GM12878 (cell line): ENCODE results near the gene LMO7. TPM values are rescaled to one million over a fixed set of nuclear protein-coding genes. Genes with fewer than 3 reads are reported as not detected.
"Not testable (repeated sequence)": the region's sequence is repeated elsewhere in the genome, so short reads cannot be mapped to it uniquely, and the experiment has no call there.

ENCODE experiments used
- ATAC-seq: fragments of 200-7000 bp; cut with Tn5 transposase; 3 replicates; pipeline ENCODE4 v1.9.1; 2020; ENCODE audit warnings: mild to moderate bottlenecking, moderate library complexity
- BruUV-seq: library from RNA; stranded (reverse); fragments of 400-500 nt; replicated peaks from 2 replicates; lab custom pipeline; 2021; lab: Mats Ljungman, UMichigan
- CTCF ChIA-PET: fragments of 300-600 bp; sonication (Branson Sonifier 250); formaldehyde crosslinking; extraction: SDS; loops from one replicate; lab custom pipeline; 2021; ENCODE audit warnings: inconsistent platforms; lab: Yijun Ruan, JAX
- POLR2A ChIA-PET: fragments of 350-600 bp; formaldehyde crosslinking; extraction: SDS; loops from one replicate; lab custom pipeline; 2021; ENCODE audit warnings: inconsistent platforms; lab: Charles Lee
- RAD21 ChIA-PET: fragments of 300-600 bp; sonication (Branson Sonifier 250); formaldehyde crosslinking; loops from one replicate; lab custom pipeline; 2023; ENCODE audit warnings: antibody characterized with exemption; ENCODE audit not compliant: unreplicated experiment; lab: Charles Lee
- SMC1A ChIA-PET: fragments of 300-600 bp; sonication (Branson Sonifier 250); formaldehyde crosslinking; loops from one replicate; lab custom pipeline; 2023; ENCODE audit not compliant: unreplicated experiment, uncharacterized antibody; lab: Charles Lee
- DNase-seq: peaks from one replicate; pipeline ENCODE4 v3.0.0-alpha.2; 2011; ENCODE audit warnings: low read depth, low spot score
- FAIRE-seq: peaks from 3 replicates; lab custom pipeline; 2011; peaks lifted over from hg19 to GRCh38; lab: Jason Lieb, UNC
- H2AFZ ChIP-seq: 2 replicates; pipeline ENCODE4 v1.6.0; 2011; ENCODE audit warnings: low read depth, low read length, control low read depth; ENCODE audit not compliant: control insufficient read depth
- H3K27ac ChIP-seq: 2 replicates; pipeline ENCODE4 v1.5.1; 2011; ENCODE audit warnings: control low read depth; ENCODE audit not compliant: control insufficient read depth, insufficient read depth
- H3K27me3 ChIP-seq, 2 experiments: replicated peaks in 1 of 2; 2 replicates each; pipeline versions ENCODE4 v1.6.0 to v1.6.1; 2011; ENCODE audit warnings: low read length in 1 of 2; ENCODE audit not compliant: control insufficient read depth in 2 of 2, insufficient read depth in 2 of 2
- H3K36me3 ChIP-seq, 2 experiments: 2 replicates each; pipeline ENCODE4 v1.5.1; 2011; ENCODE audit warnings: low read length in 1 of 2; ENCODE audit not compliant: control insufficient read depth in 2 of 2, insufficient read depth in 2 of 2
- H3K4me1 ChIP-seq: 2 replicates; pipeline ENCODE4 v1.6.1; 2011; ENCODE audit warnings: mild to moderate bottlenecking, low read length, moderate library complexity, mixed read lengths; ENCODE audit not compliant: control insufficient read depth, insufficient read depth
- H3K4me2 ChIP-seq: 2 replicates; pipeline ENCODE4 v1.6.0; 2011; ENCODE audit warnings: control low read depth; ENCODE audit not compliant: control insufficient read depth, insufficient read depth
- H3K4me3 ChIP-seq: fragments of 200-600 bp; sonication (generic); 2 replicates; pipeline ENCODE4 v1.5.1; 2016
- H3K79me2 ChIP-seq: 2 replicates; pipeline ENCODE4 v1.6.0; 2011; ENCODE audit warnings: low read length; ENCODE audit not compliant: control insufficient read depth, insufficient read depth
- H3K9ac ChIP-seq: 2 replicates; pipeline ENCODE4 v1.8.0; 2011; ENCODE audit warnings: low read length, control low read depth, mixed read lengths; ENCODE audit not compliant: control insufficient read depth, insufficient read depth
- H3K9me3 ChIP-seq: replicated peaks from 3 replicates; pipeline ENCODE4 v1.5.1; 2011; ENCODE audit warnings: mild to moderate bottlenecking, low read length; ENCODE audit not compliant: control insufficient read depth, insufficient read depth
- H4K20me1 ChIP-seq: 2 replicates; pipeline ENCODE4 v1.6.0; 2011; ENCODE audit not compliant: control insufficient read depth, insufficient read depth
- CHD1 ChIP-seq: IDR thresholded peaks from 2 replicates; pipeline ENCODE4 v1.6.1; 2012; ENCODE audit warnings: low read depth, low read length, improper control_type of control experiment
- CREM ChIP-seq: IDR thresholded peaks from 2 replicates; pipeline ENCODE4 v1.6.1; 2014; ENCODE audit warnings: antibody characterized with exemption, low read depth
- EED ChIP-seq: sonication (generic); IDR thresholded peaks from 2 replicates; pipeline ENCODE4 v1.6.1; 2016; ENCODE audit warnings: antibody characterized with exemption, low read depth
- ELK1 ChIP-seq: IDR thresholded peaks from 2 replicates; pipeline ENCODE4 v1.6.1; 2012; ENCODE audit warnings: low read depth, low read length, improper control_type of control experiment
- FOXM1 ChIP-seq: IDR thresholded peaks from 2 replicates; pipeline ENCODE4 v1.6.1; 2012; ENCODE audit warnings: low read depth, mild to moderate bottlenecking, inconsistent platforms, low read length, moderate library complexity
- POLR2AphosphoS5 ChIP-seq: IDR thresholded peaks from 2 replicates; pipeline ENCODE4 v1.6.1; 2011; ENCODE audit warnings: mild to moderate bottlenecking, low read length, inconsistent platforms
- RBBP5 ChIP-seq: fragments of 200-600 bp; sonication (generic); conservative IDR thresholded peaks from 2 replicates; pipeline ENCODE4 v1.6.1; 2016
- RELB ChIP-seq: fragments of 450-650 bp; IDR thresholded peaks from 2 replicates; pipeline ENCODE4 v1.6.1; 2017; ENCODE audit warnings: low read depth, mild to moderate bottlenecking, moderate library complexity
- SREBF2 ChIP-seq: IDR thresholded peaks from 2 replicates; pipeline ENCODE4 v1.6.1; 2012; ENCODE audit warnings: mild to moderate bottlenecking, low read length
- ZBED1 ChIP-seq: IDR thresholded peaks from 2 replicates; pipeline ENCODE4 v1.6.1; 2016; ENCODE audit warnings: borderline replicate concordance
- WGBS: methylation state at CpG from one replicate; pipeline ENCODE4 v1.1.6; 2016; ENCODE audit warnings: low lambda C conversion rate; ENCODE audit not compliant: insufficient replicate concordance, insufficient coverage; ENCODE audit errors: missing lambda C conversion rate; 5-methylcytosine and 5-hydroxymethylcytosine counted together
- in situ Hi-C: fragments of 300-500 bp; cut with MboI; formaldehyde crosslinking; loops from 9 replicates; pipeline ENCODE4 v1.14.3; 2018; ENCODE audit warnings: mixed read lengths
- intact Hi-C: fragments of 100-400 bp; cut with micrococcal nuclease; formaldehyde crosslinking; loops from one replicate; pipeline ENCODE4 v1.14.2; 2022; ENCODE audit not compliant: unreplicated experiment
- polyA plus RNA-seq, 11 experiments: library from polyadenylated mRNA; depleted of rRNA in 4 of 11; unstranded in 6 of 11; stranded (reverse) in 5 of 11; fragments of >200 nt; fragmentation: Nextera tagmentation in 4 of 11; fragmentation: Illumina TruSeq in 1 of 11; extraction: Ambion mirVana in 4 of 11; extraction: Trizol in 1 of 11; gene quantifications; 1 replicate in 1 of 11; 2 replicates in 10 of 11; pipeline versions ENCODE4 v1.2.1 to v1.2.3, GENCODE V29; 2011 to 2016; ENCODE audit warnings: inconsistent platforms in 2 of 11, missing spikeins in 2 of 11, low read depth in 1 of 11
- total RNA-seq, 4 experiments: library from RNA; depleted of rRNA in 3 of 4; stranded (reverse); fragments of >200 nt in 3 of 4; fragmentation: Illumina TruSeq in 1 of 4; extraction: Trizol in 1 of 4; gene quantifications; 2 replicates each; pipeline versions ENCODE4 v1.2.1 to v1.2.3, GENCODE V29; 2013 to 2021

Gene LMO7
- total and polyA plus RNA-seq, 10 of the 15 experiments (the other 5 are each of a cell fraction or from before 2014, with no cell fraction given), result 8.5 to 67.8 (median 36.8) TPM

GRCh38 chr13:75739244-75739868, 103.2 kb downstream of the LMO7 start (continued):
- TF ChIP-seq RELB (0 out of 2 replicates have a peak, but pooled peaks have one; percentile 25), RBBP5 (no peak), CREM (0 out of 2 replicates have a peak, but pooled peaks have one; percentile 26), ELK1 (no peak), EED (peak; percentile 13; the same call in 1 of the 2 replicates), CHD1 (no peak), ZBED1 (no peak)

- CTCF ChIA-PET, result no interaction called here
Measured at GRCh38 chr13:75740031-75740430, 103.9 kb downstream of the LMO7 start.

GRCh38 chr13:75743072-75743471, 106.9 kb downstream of the LMO7 start:
- RAD21 ChIA-PET, FAIRE-seq: not testable (repeated sequence)

More at GRCh38 chr13:75740031-75740430, 103.9 kb downstream of the LMO7 start:
- WGBS, result 100% methylated on average over 4 of the region's 4 CpGs
- H3K27me3 ChIP-seq, result no peaks in the 10 kb centered on the region
- peaks cover 19% of the 10 kb centered on the region for H3K4me1 ChIP-seq
- no peak overlapping the region for H3K4me3 ChIP-seq
- ChIA-PET SMC1A (interaction anchor here (0.8 to 4.4 kb wide), 5 partner anchors 14 to 115 kb away, joined by 3 to 30 read pairs (median 3); no protein-coding TSS in a partner anchor), POLR2A (interaction anchor here (0.6 to 1.1 kb wide), 2 partner anchors 17 to 93 kb away, joined by 3 to 4 read pairs; no protein-coding TSS in a partner anchor), RAD21 (interaction anchor here (1.2 kb wide), 1 partner anchor 20 kb away, joined by 3 read pairs; no protein-coding TSS in a partner anchor)
- no peaks in the 10 kb centered on the region for H4K20me1 ChIP-seq
- no peak overlapping the region; the same call in 1 of the 2 replicates for H2AFZ ChIP-seq
- ATAC-seq (no peak; the same call in 2 of the 3 replicates), DNase-seq (no peak), FAIRE-seq (no peak)
- peak overlapping the region; percentile 66 for H3K4me2 ChIP-seq
- intact Hi-C loops (no loop called here), in situ Hi-C loops (no loop called here)
- no peaks in the 10 kb centered on the region for H3K36me3 ChIP-seq
- no TSS peak for BruUV-seq
- H3K9me3 ChIP-seq, result no peaks in the 10 kb centered on the region; the same call in 1 of the 3 replicates
- H3K79me2 ChIP-seq, result no peaks in the 10 kb centered on the region; the same call in 1 of the 2 replicates
- H3K27ac ChIP-seq, result peak overlapping the region; percentile 80
- TF ChIP-seq SREBF2 (no peak), FOXM1 (no peak), POLR2AphosphoS5 (no peak)
- peak overlapping the region; percentile 48; the same call in 1 of the 2 replicates for H3K9ac ChIP-seq

More at GRCh38 chr13:75743072-75743471, 106.9 kb downstream of the LMO7 start:
- H2AFZ ChIP-seq, in situ Hi-C loops, POLR2A ChIA-PET, H3K9me3 ChIP-seq, BruUV-seq, H4K20me1 ChIP-seq, H3K27me3 ChIP-seq, H3K79me2 ChIP-seq, H3K27ac ChIP-seq, H3K36me3 ChIP-seq, H3K4me3 ChIP-seq, DNase-seq, H3K9ac ChIP-seq, intact Hi-C loops, ATAC-seq, H3K4me2 ChIP-seq: not testable (repeated sequence)
- ChIA-PET CTCF (interaction anchor here (1.0 kb wide), 1 partner anchor 47 kb away, joined by 3 read pairs; no protein-coding TSS in a partner anchor), SMC1A (interaction anchor here (1.6 kb wide), 1 partner anchor 8 kb away, joined by 5 read pairs; no protein-coding TSS in a partner anchor)
- peaks cover 19% of the 10 kb centered on the region for H3K4me1 ChIP-seq
- WGBS, result 0% methylated on average over 1 of the region's 1 CpG
